Measurements from ENCODE around the gene SNED1. TPM values are rescaled to one million over a fixed set of nuclear protein-coding genes. Genes with fewer than 3 reads are reported as not detected.

SNED1 gene
- total and polyA plus RNA-seq, 9 of the 15 experiments (the other 6 are each of a cell fraction or from before 2014, with no cell fraction given): 0.03 to 0.07 (median 0.05) TPM; not detected in 5

DNA sequence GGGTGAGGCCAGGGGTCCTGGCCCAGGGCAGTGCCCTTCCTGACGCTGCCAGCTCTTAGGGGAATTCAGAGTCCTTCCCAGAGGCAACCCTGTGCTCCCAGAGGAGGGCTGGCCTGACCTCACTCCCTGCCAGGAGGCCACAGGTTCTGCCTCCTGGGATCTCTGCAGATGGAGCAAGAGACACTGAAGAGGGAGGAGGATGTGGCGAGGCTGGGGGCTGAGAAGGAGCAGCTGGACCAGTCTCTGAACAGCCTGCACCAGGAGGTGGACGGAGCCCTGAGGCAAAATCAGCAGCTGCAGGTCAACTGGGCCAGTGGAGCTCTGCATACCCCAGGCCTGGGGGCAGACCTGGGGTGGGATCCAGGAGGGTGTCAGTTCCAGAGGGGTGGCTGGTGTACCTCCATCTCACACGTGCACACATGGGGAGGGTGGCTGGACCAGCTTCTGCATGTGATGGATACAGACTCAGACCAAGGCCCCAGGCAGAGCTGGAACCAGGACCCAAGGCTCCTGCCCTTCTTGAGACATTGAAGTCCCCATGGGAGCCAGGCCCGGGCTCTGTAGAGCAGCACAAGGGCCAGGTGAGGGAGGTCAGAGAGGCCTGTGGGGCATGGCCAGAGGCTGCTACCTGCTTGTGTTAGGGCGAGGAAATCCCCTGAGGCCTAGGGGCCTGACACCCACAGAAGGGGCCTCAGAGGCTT lies 9.7 kb upstream of the SNED1 start:
- ATAC-seq: no peak
- in situ Hi-C loops (cut with MboI): no loop called here
- H3K27ac ChIP-seq (ENCODE audit: extremely low read depth, low read depth, low read length): no peak overlapping the region
- CTCF ChIA-PET (ENCODE audit: low intra/inter-chr PET ratio): no interaction called here
- no peak for DNase-seq (ENCODE audit: extremely low read depth in 1 of 4, low spot score in 3 of 4)
- H3K9me3 ChIP-seq (replicated peaks; ENCODE audit: control insufficient read depth, insufficient read depth, low read depth, low read length): no peaks in the 10 kb centered on the region
- no peak overlapping the region for H2AFZ ChIP-seq (ENCODE audit: low read depth, low read length)
- H4K20me1 ChIP-seq (replicated peaks; ENCODE audit: control insufficient read depth, insufficient read depth, low read length): 0 out of 2 replicates have a peak, but pooled peaks cover 7% of the 10 kb centered on the region
- BruUV-seq (replicated peaks): no TSS peak
- H3K9me1 ChIP-seq (ENCODE audit: control insufficient read depth, insufficient read depth, low read length): no peaks in the 10 kb centered on the region
- intact Hi-C loops (cut with micrococcal nuclease): no loop called here
- no peak for FAIRE-seq
- no peaks in the 10 kb centered on the region for H3K36me3 ChIP-seq (ENCODE audit: control insufficient read depth, insufficient read depth, low read length)
- no peak overlapping the region for H3K4me3 ChIP-seq
- H3K4me2 ChIP-seq (ENCODE audit: insufficient read depth, low read length): no peak overlapping the region
- H3K27me3 ChIP-seq (ENCODE audit: control insufficient read depth in 2 of 2, insufficient read depth in 2 of 2, low read length in 2 of 2): peaks cover 0 to 39% of the 10 kb centered on the region in 2 experiments; a peak in 2 of 5 replicates
- no peak overlapping the region for H3K9ac ChIP-seq (ENCODE audit: insufficient read depth in 1 of 2, low read depth in 2 of 2, low read length in 2 of 2)
- WGBS (ENCODE audit: insufficient coverage, low coverage, missing lambda C conversion rate): 0% methylated on average over 3 of the region's 6 CpGs
- peaks cover 0 to 8% of the 10 kb centered on the region in 2 experiments; a peak in 2 of 5 replicates for H3K4me1 ChIP-seq (replicated peaks in 1 of 2; ENCODE audit: control insufficient read depth in 2 of 2, insufficient read depth in 2 of 2, low read length in 2 of 2)
- no peak for TF ChIP-seq CHD2 (IDR thresholded peaks at IDR 0.05; ENCODE audit: low read depth, low read length)
- no peak for TF ChIP-seq ZNF551 (CRISPR knock-in tag; IDR thresholded peaks at IDR 0.05)
- TF ChIP-seq POLR3A (IDR thresholded peaks at IDR 0.05; ENCODE audit: borderline replicate concordance, extremely low read depth, insufficient read depth, insufficient read length): no peak
- TF ChIP-seq PHB (CRISPR knock-in tag; IDR thresholded peaks at IDR 0.05): no peak
- no peak for TF ChIP-seq ZNF165 (CRISPR knock-in tag; IDR thresholded peaks at IDR 0.05; ENCODE audit: borderline replicate concordance)
- TF ChIP-seq, protein P1, sequence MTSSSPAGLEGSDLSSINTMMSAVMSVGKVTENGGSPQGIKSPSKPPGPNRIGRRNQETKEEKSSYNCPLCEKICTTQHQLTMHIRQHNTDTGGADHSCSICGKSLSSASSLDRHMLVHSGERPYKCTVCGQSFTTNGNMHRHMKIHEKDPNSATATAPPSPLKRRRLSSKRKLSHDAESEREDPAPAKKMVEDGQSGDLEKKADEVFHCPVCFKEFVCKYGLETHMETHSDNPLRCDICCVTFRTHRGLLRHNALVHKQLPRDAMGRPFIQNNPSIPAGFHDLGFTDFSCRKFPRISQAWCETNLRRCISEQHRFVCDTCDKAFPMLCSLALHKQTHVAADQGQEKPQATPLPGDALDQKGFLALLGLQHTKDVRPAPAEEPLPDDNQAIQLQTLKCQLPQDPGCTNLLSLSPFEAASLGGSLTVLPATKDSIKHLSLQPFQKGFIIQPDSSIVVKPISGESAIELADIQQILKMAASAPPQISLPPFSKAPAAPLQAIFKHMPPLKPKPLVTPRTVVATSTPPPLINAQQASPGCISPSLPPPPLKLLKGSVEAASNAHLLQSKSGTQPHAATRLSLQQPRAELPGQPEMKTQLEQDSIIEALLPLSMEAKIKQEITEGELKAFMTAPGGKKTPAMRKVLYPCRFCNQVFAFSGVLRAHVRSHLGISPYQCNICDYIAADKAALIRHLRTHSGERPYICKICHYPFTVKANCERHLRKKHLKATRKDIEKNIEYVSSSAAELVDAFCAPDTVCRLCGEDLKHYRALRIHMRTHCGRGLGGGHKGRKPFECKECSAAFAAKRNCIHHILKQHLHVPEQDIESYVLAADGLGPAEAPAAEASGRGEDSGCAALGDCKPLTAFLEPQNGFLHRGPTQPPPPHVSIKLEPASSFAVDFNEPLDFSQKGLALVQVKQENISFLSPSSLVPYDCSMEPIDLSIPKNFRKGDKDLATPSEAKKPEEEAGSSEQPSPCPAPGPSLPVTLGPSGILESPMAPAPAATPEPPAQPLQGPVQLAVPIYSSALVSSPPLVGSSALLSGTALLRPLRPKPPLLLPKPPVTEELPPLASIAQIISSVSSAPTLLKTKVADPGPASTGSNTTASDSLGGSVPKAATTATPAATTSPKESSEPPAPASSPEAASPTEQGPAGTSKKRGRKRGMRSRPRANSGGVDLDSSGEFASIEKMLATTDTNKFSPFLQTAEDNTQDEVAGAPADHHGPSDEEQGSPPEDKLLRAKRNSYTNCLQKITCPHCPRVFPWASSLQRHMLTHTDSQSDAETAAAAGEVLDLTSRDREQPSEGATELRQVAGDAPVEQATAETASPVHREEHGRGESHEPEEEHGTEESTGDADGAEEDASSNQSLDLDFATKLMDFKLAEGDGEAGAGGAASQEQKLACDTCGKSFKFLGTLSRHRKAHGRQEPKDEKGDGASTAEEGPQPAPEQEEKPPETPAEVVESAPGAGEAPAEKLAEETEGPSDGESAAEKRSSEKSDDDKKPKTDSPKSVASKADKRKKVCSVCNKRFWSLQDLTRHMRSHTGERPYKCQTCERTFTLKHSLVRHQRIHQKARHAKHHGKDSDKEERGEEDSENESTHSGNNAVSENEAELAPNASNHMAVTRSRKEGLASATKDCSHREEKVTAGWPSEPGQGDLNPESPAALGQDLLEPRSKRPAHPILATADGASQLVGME (CRISPR knock-in tag; IDR thresholded peaks at IDR 0.05): no peak
- TF ChIP-seq PTTG1 (tag; IDR thresholded peaks at IDR 0.05; ENCODE audit: low read depth): no peak
- no peak for TF ChIP-seq FOXA1 (IDR thresholded peaks at IDR 0.05; ENCODE audit: borderline replicate concordance)
- TF ChIP-seq TGIF2 (CRISPR knock-in tag; IDR thresholded peaks at IDR 0.05): no peak
- TF ChIP-seq SAP30 (IDR thresholded peaks at IDR 0.05; ENCODE audit: borderline replicate concordance, insufficient read depth, low read depth, low read length, poor library complexity, severe bottlenecking): no peak
- no peak for TF ChIP-seq SRSF3 (IDR thresholded peaks at IDR 0.05; ENCODE audit: insufficient read depth, low read length)
- no peak for TF ChIP-seq NCOA2 (IDR thresholded peaks at IDR 0.05; ENCODE audit: partially characterized antibody in 2 of 2)
- no peak for TF ChIP-seq ZC3H11A (IDR thresholded peaks at IDR 0.05; ENCODE audit: low read depth, low read length)
- POLR2A ChIA-PET: interaction anchor here (0.6 kb wide), 1 partner anchor 1583 kb away, joined by 3 read pairs; no protein-coding TSS in a partner anchor
- H3K79me2 ChIP-seq (ENCODE audit: control insufficient read depth, insufficient read depth, low read length): no peaks in the 10 kb centered on the region
